GM10266 (cell line): ENCODE data around the gene LRRK1.

ENCODE experiments used
- DNase-seq: peaks from one replicate; pipeline ENCODE4 v3.0.0; 2012; ENCODE audit errors: extremely low spot score
- TF ChIP-seq, protein P1 (sequence below): IDR thresholded peaks from 2 replicates; pipeline ENCODE4 v1.5.1; 2012; ENCODE audit warnings: mild to moderate bottlenecking, low read depth; ENCODE audit not compliant: control insufficient read depth, insufficient read depth; ENCODE audit errors: missing control alignments

Gene LRRK1

GRCh38 chr15:101008158-101009139, 89.3 kb downstream of the LRRK1 start:
- peak; percentile 82 for DNase-seq
- TF ChIP-seq, protein P1, sequence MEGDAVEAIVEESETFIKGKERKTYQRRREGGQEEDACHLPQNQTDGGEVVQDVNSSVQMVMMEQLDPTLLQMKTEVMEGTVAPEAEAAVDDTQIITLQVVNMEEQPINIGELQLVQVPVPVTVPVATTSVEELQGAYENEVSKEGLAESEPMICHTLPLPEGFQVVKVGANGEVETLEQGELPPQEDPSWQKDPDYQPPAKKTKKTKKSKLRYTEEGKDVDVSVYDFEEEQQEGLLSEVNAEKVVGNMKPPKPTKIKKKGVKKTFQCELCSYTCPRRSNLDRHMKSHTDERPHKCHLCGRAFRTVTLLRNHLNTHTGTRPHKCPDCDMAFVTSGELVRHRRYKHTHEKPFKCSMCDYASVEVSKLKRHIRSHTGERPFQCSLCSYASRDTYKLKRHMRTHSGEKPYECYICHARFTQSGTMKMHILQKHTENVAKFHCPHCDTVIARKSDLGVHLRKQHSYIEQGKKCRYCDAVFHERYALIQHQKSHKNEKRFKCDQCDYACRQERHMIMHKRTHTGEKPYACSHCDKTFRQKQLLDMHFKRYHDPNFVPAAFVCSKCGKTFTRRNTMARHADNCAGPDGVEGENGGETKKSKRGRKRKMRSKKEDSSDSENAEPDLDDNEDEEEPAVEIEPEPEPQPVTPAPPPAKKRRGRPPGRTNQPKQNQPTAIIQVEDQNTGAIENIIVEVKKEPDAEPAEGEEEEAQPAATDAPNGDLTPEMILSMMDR = peak; percentile 99

GRCh38 chr15:101009176-101009575, 90.0 kb downstream of the LRRK1 start:
- DNase-seq = no peak
- TF ChIP-seq, protein P1 = no peak

DNA sequence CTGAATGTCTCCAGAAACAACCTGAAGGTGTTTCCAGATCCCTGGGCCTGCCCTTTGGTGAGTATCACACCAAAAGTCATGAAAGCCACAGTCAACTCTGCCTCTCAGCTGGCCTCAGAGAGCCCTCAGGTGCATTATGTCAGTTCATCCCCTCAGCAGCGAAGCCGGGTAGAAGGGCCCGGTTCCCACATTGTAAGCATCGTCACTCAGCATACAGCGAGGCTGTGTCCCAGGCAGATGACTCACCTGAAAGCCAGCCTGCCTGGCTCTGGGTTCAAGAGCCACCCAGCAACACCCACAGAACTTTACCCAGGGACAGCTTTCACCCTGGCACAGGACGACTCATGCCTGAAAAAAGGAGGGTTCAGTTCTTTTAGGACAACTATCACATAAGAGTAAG, 91.6 kb downstream of the LRRK1 start:
- no peak for DNase-seq

DNA sequence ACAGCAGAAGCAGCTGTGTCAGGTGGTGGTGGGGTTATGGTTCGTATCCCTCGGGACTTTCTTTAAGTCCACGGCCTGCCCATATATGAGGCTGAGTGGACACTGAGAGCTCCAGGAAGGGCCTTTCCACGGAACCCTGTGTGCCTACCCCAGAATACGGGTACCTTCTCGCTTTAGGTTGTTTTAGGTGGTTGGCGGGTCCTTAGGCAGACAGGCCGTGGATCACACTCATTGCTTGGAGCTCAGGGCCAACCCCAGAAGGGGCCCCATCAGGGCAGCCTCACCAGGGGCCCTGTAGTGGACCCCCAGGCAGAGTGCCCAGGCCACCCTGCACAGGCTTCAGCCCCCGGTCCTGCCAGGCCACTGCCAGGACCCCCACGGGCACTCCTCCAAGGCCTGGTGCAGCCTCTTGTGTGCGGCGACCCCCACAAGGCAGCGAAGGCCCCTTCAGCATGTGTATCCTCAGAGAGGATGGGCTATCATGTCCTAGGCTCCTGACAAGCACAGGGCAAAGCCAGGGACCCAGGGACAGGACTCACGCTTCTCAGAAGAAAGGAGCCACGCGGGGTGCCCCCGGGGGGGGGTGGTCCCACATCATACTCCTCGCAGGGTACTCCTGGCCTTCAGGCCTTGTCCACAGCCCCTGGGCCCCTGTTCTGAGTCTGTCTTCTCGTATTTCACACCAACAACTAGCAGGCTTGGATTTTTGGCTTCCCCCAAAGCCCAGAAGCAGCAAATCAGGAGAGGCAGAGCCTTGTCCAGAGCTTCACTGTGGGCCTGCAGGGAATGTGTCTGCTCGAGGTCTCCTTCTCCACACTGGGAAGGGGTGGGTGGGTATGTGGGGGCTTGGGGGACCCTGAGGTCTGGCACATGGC, 93.4 kb downstream of the LRRK1 start:
- TF ChIP-seq, protein P1 = no peak
- no peak for DNase-seq

More for the DNA sequence above, 91.6 kb downstream of the LRRK1 start:
- TF ChIP-seq, protein P1 = no peak

DNA sequence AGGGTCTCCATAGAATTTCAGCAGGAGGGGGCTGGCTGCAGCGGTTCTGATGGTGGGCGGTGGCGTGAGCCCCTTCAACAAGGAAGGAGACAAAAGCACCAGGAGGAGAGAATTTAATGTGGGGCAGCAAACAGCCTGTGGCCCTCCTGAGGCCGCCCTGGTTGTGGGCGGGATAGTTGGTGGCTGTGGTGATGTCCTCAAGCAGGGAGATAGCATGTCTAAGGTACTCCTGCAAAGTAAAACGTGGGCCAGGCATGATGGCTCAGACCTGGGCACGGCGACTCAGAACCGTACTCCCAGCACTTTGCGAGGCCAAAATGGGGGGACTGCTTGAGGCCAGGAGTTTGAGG, 94.0 kb downstream of the LRRK1 start:
- TF ChIP-seq, protein P1 = no peak
- DNase-seq = no peak

GRCh38 chr15:101013769-101014675, 94.9 kb downstream of the LRRK1 start:
- DNase-seq = no peak
- TF ChIP-seq, protein P1 = no peak
